ENCODE data around the gene ARF1. TPM values are rescaled to one million over a fixed set of nuclear protein-coding genes. Genes with fewer than 3 reads are reported as not detected.

The ARF1 gene
- total RNA-seq, 2 experiments from 2014 or later: 342 to 350 TPM

GRCh38 chr1:228125185-228125584 lies 42.7 kb downstream of the ARF1 start:
- peaks cover 14% of the 10 kb centered on the region for H3K27me3 Mint-ChIP-seq
- peaks cover 7% of the 10 kb centered on the region for H3K4me1 Mint-ChIP-seq
- no peak overlapping the region for H3K27ac Mint-ChIP-seq

GRCh38 chr1:228131766-228132165 lies 49.3 kb downstream of the ARF1 start:
- H3K27me3 Mint-ChIP-seq: peaks cover 21% of the 10 kb centered on the region
- no peak overlapping the region for H3K4me3 Mint-ChIP-seq
- H3K27ac Mint-ChIP-seq: no peak overlapping the region
- no peak for DNase-seq
- H3K36me3 Mint-ChIP-seq: no peaks in the 10 kb centered on the region
- H3K4me1 Mint-ChIP-seq: peaks cover 6% of the 10 kb centered on the region
- H3K9me3 Mint-ChIP-seq: no peaks in the 10 kb centered on the region

More at GRCh38 chr1:228125185-228125584, 42.7 kb downstream of the ARF1 start:
- no peaks in the 10 kb centered on the region for H3K36me3 Mint-ChIP-seq
- H3K9me3 Mint-ChIP-seq: no peaks in the 10 kb centered on the region
- no peak for DNase-seq
- H3K4me3 Mint-ChIP-seq: no peak overlapping the region

- Mint-ChIP-seq H3K4me3 (no peak overlapping the region), H3K4me1 (peaks cover 7% of the 10 kb centered on the region), H3K27ac (no peak overlapping the region), H3K9me3 (no peaks in the 10 kb centered on the region), H3K36me3 (no peaks in the 10 kb centered on the region), H3K27me3 (peaks cover 12% of the 10 kb centered on the region)
- DNase-seq: no peak
Measured at GRCh38 chr1:228134591-228134990, 52.1 kb downstream of the ARF1 start.

GRCh38 chr1:228136901-228137300 lies 54.4 kb downstream of the ARF1 start:
- H3K9me3 Mint-ChIP-seq: no peaks in the 10 kb centered on the region
- H3K36me3 Mint-ChIP-seq: peaks cover 14% of the 10 kb centered on the region
- DNase-seq: no peak
- H3K4me1 Mint-ChIP-seq: peaks cover 5% of the 10 kb centered on the region
- no peak overlapping the region for H3K27ac Mint-ChIP-seq
- H3K4me3 Mint-ChIP-seq: no peak overlapping the region
- H3K27me3 Mint-ChIP-seq: no peaks in the 10 kb centered on the region

GRCh38 chr1:228139406-228139930 lies 57.0 kb downstream of the ARF1 start:
- Mint-ChIP-seq H3K36me3 (peaks cover 30% of the 10 kb centered on the region), H3K27ac (peak overlapping the region; percentile 99), H3K9me3 (no peaks in the 10 kb centered on the region), H3K27me3 (no peaks in the 10 kb centered on the region), H3K4me3 (peak overlapping the region; percentile 99), H3K4me1 (peaks cover 28% of the 10 kb centered on the region)
- DNase-seq: no peak

- Mint-ChIP-seq H3K27ac (peak within 1 kb of the TSS; percentile 99), H3K36me3 (peaks cover 30% of the 10 kb centered on the region), H3K27me3 (no peaks in the 10 kb centered on the region), H3K4me3 (peak within 1 kb of the TSS; percentile 99), H3K4me1 (peaks cover 30% of the 10 kb centered on the region), H3K9me3 (no peaks in the 10 kb centered on the region)
- peak; percentile 100 for DNase-seq
Measured at GRCh38 chr1:228139931-228140723, 57.6 kb downstream of the ARF1 start, which contains the start of gene GUK1. GUK1 (plus strand) TSS chr1:228140279; CDS start chr1:228140303, 24 bp downstream.

- H3K4me3 Mint-ChIP-seq: peak overlapping the region; percentile 99
- H3K9me3 Mint-ChIP-seq: no peaks in the 10 kb centered on the region
- H3K27me3 Mint-ChIP-seq: no peaks in the 10 kb centered on the region
- peaks cover 30% of the 10 kb centered on the region for H3K36me3 Mint-ChIP-seq
- H3K27ac Mint-ChIP-seq: peak overlapping the region; percentile 99
- H3K4me1 Mint-ChIP-seq: peaks cover 30% of the 10 kb centered on the region
- no peak for DNase-seq
Measured at GRCh38 chr1:228140724-228141225, 58.3 kb downstream of the ARF1 start.

- Mint-ChIP-seq H3K9me3 (no peaks in the 10 kb centered on the region), H3K4me1 (peaks cover 30% of the 10 kb centered on the region), H3K4me3 (peak overlapping the region; percentile 99), H3K27ac (peak overlapping the region; percentile 99), H3K36me3 (peaks cover 30% of the 10 kb centered on the region), H3K27me3 (no peaks in the 10 kb centered on the region)
- peak; percentile 45 for DNase-seq
Measured at GRCh38 chr1:228141226-228142044, 58.9 kb downstream of the ARF1 start.

GRCh38 chr1:228142155-228142691 lies 59.7 kb downstream of the ARF1 start:
- Mint-ChIP-seq H3K9me3 (no peaks in the 10 kb centered on the region), H3K27me3 (no peaks in the 10 kb centered on the region), H3K4me1 (peaks cover 26% of the 10 kb centered on the region), H3K4me3 (peak overlapping the region; percentile 99), H3K36me3 (peaks cover 30% of the 10 kb centered on the region), H3K27ac (peak overlapping the region; percentile 99)
- no peak for DNase-seq

- Mint-ChIP-seq H3K4me1 (peaks cover 26% of the 10 kb centered on the region), H3K9me3 (no peaks in the 10 kb centered on the region), H3K4me3 (peak overlapping the region; percentile 99), H3K27me3 (no peaks in the 10 kb centered on the region), H3K36me3 (peaks cover 30% of the 10 kb centered on the region), H3K27ac (peak overlapping the region; percentile 99)
- no peak for DNase-seq
Measured at GRCh38 chr1:228142701-228143136, 60.2 kb downstream of the ARF1 start.

GRCh38 chr1:228143480-228144192 lies 61.1 kb downstream of the ARF1 start:
- Mint-ChIP-seq H3K4me3 (peak overlapping the region; percentile 99), H3K36me3 (peaks cover 30% of the 10 kb centered on the region), H3K9me3 (no peaks in the 10 kb centered on the region), H3K4me1 (peaks cover 26% of the 10 kb centered on the region), H3K27me3 (no peaks in the 10 kb centered on the region), H3K27ac (peak overlapping the region; percentile 60)
- DNase-seq: no peak

GRCh38 chr1:228144193-228144992 lies 61.9 kb downstream of the ARF1 start:
- Mint-ChIP-seq H3K36me3 (peaks cover 30% of the 10 kb centered on the region), H3K4me1 (peaks cover 26% of the 10 kb centered on the region), H3K4me3 (peak overlapping the region; percentile 6), H3K27ac (no peak overlapping the region), H3K27me3 (no peaks in the 10 kb centered on the region), H3K9me3 (no peaks in the 10 kb centered on the region)
- DNase-seq: no peak

GRCh38 chr1:228144993-228145343 lies 62.5 kb downstream of the ARF1 start:
- Mint-ChIP-seq H3K9me3 (no peaks in the 10 kb centered on the region), H3K4me3 (no peak overlapping the region), H3K4me1 (peaks cover 25% of the 10 kb centered on the region), H3K27me3 (no peaks in the 10 kb centered on the region), H3K27ac (no peak overlapping the region), H3K36me3 (peaks cover 30% of the 10 kb centered on the region)
- no peak for DNase-seq
